ENCODE results near the gene CYP2B6.

GRCh38 chr19:40954573-40954972 lies 36.5 kb upstream of the CYP2B6 start:
- TF ChIP-seq POLR2A (IDR thresholded peaks at IDR 0.05), result no peak
- TF ChIP-seq CTCF (IDR thresholded peaks at IDR 0.05), result no peak

Data from body of pancreas (tissue), 4 donors.